GM12872 (cell line): Measurements from ENCODE around the gene WBP2NL.

ENCODE experiments used
- TF ChIP-seq, protein P1 (sequence below): IDR thresholded peaks from 3 replicates; pipeline ENCODE4 v1.5.1; 2011; ENCODE audit warnings: low read depth, mild to moderate bottlenecking, low read length, moderate library complexity; ENCODE audit not compliant: insufficient read depth

Gene WBP2NL

DNA sequence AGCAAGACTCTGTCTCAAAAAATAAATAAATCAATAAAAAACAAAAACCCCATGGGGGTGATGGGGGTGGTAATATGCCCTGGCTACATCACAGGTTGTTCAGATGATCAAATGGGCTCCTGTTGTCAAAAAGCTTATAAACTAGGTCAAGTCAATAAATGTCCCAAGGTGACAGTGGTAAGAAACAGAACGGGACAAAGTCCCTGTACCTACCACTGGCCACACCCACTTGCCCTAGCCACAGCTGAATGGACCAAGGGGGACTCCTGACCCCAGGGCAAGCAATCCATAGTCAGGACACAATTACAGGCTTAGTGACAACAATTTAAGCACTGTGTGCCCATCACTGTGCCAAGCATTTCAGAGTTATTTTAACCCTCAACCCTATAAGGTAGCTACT, 66.0 kb downstream of the WBP2NL start:
- TF ChIP-seq, protein P1, sequence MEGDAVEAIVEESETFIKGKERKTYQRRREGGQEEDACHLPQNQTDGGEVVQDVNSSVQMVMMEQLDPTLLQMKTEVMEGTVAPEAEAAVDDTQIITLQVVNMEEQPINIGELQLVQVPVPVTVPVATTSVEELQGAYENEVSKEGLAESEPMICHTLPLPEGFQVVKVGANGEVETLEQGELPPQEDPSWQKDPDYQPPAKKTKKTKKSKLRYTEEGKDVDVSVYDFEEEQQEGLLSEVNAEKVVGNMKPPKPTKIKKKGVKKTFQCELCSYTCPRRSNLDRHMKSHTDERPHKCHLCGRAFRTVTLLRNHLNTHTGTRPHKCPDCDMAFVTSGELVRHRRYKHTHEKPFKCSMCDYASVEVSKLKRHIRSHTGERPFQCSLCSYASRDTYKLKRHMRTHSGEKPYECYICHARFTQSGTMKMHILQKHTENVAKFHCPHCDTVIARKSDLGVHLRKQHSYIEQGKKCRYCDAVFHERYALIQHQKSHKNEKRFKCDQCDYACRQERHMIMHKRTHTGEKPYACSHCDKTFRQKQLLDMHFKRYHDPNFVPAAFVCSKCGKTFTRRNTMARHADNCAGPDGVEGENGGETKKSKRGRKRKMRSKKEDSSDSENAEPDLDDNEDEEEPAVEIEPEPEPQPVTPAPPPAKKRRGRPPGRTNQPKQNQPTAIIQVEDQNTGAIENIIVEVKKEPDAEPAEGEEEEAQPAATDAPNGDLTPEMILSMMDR: no peak

DNA sequence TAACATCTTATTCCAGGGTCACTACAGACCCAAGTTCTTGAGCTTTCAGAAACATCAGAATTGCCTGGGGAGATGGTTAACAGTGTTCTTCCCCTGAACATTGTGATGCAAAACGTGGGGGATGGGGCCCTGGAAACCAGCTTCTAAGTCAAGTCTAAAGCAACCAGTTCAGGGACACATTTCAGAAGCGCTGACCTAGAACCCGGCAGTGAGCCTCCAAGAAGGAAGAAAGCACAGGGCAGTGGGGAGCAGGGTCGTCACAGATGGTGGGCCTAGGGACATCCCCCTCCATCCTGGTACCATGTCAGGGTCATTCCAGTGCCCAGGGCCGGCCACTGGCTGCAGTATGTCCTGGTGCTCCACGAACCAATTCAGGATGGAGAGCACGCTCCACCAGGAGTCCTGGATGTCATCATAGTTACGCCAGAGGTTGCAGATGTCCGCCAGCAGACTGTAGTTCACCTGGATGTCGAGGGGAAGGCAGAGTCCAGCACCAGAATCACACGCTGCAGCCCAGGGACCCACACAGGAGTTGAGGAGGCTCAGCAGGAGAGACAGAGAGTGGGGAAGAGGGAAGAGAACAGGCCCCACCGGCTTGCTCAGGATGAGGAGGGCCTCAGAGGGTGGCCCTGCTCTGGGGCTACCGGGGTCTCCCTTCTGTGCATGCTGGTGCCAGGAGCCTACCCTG, 67.0 kb downstream of the WBP2NL start:
- TF ChIP-seq, protein P1: no peak

- TF ChIP-seq, protein P1: no peak
Measured at GRCh38 chr22:42066126-42066761, 67.7 kb downstream of the WBP2NL start.

DNA sequence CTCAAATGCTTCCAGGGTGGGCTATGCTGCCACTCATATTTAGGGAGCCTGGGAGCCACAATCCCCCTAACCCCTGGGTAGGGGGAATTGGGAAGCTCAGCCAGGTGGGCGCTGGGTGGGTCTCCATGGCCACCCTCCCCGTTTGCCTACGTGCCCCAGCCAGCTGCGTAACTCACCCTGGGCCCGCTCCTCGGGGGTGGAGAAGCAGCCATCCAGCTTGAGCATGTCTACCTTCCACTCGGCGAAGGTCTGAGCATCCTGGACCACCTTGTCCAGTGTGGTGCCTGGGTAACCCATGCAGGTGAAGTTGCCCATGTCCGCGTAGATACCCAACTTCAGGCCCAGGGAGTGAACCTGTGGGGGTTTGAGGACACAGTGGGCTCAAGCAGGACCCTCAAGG, 68.3 kb downstream of the WBP2NL start:
- TF ChIP-seq, protein P1: no peak

- TF ChIP-seq, protein P1: no peak
Measured at GRCh38 chr22:42067671-42068251, 69.2 kb downstream of the WBP2NL start.

GRCh38 chr22:42068291-42068690, 69.7 kb downstream of the WBP2NL start:
- TF ChIP-seq, protein P1: no peak

DNA sequence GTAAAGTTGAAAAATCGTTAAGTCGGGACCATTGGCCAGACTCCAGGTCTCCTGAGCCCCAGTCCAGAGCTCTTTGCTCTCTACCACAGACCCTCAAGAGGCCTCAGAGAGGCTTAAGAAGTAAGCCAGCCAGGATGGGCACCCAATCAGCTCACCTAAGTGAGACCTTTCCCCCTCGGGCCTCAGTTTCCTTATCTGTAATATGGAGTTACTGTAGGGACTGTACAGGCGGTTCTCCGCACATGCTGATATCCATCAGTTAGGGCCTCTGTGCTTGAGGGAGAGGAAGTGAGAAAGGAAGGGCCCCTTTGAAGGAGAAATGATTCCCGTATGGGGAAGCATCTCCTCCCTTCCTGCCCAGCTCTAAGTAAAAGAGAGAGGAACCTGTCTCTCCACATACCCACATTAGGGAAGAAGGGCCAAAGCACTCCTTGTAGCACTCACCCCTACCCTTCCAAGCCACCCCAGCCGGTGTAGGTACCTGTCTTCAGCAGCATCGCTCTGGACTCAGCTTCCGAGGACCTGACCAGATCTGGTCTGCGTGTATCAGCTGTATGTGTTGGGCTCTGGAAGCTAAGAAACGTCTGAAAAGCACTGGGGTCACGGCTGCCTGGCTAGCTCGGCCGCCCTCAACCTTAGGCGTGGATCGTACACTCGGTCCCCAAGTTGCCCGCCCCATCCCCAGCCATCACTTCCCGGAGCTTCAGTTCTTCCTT, 71.4 kb downstream of the WBP2NL start:
- TF ChIP-seq, protein P1: no peak
